HEK293T (cell line): ENCODE measurements around the gene PTPRZ1.

Experiments
- FOXK2 ChIP-seq: fragments of 450-650 bp; IDR thresholded peaks from 2 replicates; pipeline ENCODE4 v1.6.1; 2016; ENCODE audit warnings: mild to moderate bottlenecking
- FOXM1 ChIP-seq: fragments of 450-650 bp; IDR thresholded peaks from 2 replicates; pipeline ENCODE4 v1.6.1; 2017; ENCODE audit warnings: mild to moderate bottlenecking, borderline replicate concordance
- SP1 ChIP-seq: fragments of 450-650 bp; IDR thresholded peaks from 2 replicates; pipeline ENCODE4 v1.6.1; 2017
- TF ChIP-seq, protein P1 (sequence below): fragments of 450-650 bp; IDR thresholded peaks from 2 replicates; pipeline ENCODE4 v1.6.1; 2016

DNA sequence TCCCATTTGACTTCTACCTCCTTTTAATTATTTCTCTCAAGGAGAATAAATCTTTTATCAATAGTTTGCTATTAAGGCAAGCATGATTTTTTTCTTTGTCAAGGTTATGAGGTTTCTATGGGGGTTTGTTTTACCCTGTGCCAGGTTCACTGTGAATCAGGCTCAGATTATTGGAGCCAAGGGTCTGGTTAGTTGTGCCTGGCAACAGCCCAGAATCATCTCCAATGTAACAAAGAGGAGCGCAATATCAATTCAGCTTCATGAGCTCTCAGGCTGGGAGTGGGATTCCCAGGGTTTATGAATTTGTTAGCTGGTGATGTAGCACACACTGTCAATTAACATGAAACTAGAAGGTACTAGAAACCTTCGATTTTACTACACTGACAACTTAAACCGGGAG is 197.9 kb downstream of the PTPRZ1 start:
- TF ChIP-seq SP1 (no peak), FOXK2 (no peak), FOXM1 (no peak)
- TF ChIP-seq, protein P1, sequence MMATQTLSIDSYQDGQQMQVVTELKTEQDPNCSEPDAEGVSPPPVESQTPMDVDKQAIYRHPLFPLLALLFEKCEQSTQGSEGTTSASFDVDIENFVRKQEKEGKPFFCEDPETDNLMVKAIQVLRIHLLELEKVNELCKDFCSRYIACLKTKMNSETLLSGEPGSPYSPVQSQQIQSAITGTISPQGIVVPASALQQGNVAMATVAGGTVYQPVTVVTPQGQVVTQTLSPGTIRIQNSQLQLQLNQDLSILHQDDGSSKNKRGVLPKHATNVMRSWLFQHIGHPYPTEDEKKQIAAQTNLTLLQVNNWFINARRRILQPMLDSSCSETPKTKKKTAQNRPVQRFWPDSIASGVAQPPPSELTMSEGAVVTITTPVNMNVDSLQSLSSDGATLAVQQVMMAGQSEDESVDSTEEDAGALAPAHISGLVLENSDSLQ: no peak
